Thyroid gland (tissue), 4 donors: ENCODE data around the gene SSTR4. TPM values are rescaled to one million over a fixed set of nuclear protein-coding genes. Genes with fewer than 3 reads are reported as not detected.
A peak's percentile ranks its signal among the peaks of the same experiment; 100 is the strongest.

Source experiments
- DNase-seq, 2 donors: peaks; one replicate each; pipeline ENCODE4 v3.0.0-alpha.2; 2019
- H3K27ac ChIP-seq, 3 donors: fragments of 200-600 bp; sonication (generic); 1 replicate in 2 of 3; 2 replicates in 1 of 3; pipeline ENCODE4 v1.5.1; 2016 to 2019; ENCODE audit warnings: mild to moderate bottlenecking in 1 of 3, moderate library complexity in 1 of 3
- H3K27me3 ChIP-seq: fragments of 200-600 bp; sonication (generic); one replicate; pipeline ENCODE4 v1.5.1; 2019
- H3K36me3 ChIP-seq, 2 donors: fragments of 200-600 bp; sonication (generic); one replicate each; pipeline ENCODE4 v1.5.1; 2016 to 2019
- H3K4me1 ChIP-seq, 2 donors: fragments of 200-600 bp; sonication (generic); one replicate each; pipeline ENCODE4 v1.5.1; 2017 to 2019
- H3K4me3 ChIP-seq, 3 donors: fragments of 200-600 bp; sonication (generic); replicated peaks in 1 of 3; 1 replicate in 2 of 3; 2 replicates in 1 of 3; pipeline ENCODE4 v1.5.1; 2016; ENCODE audit warnings: mild to moderate bottlenecking in 1 of 3
- H3K9me3 ChIP-seq: fragments of 200-600 bp; sonication (generic); one replicate; pipeline ENCODE4 v1.5.1; 2017
- CTCF ChIP-seq, 6 experiments: fragments of 200-600 bp in 3 of 6; fragments of 450-650 bp in 3 of 6; sonication (generic) in 3 of 6; IDR thresholded peaks; one replicate each; pipeline ENCODE4 v1.5.1; 2016 to 2019; ENCODE audit warnings: antibody characterized with exemption in 6 of 6, mild to moderate bottlenecking in 2 of 6, inconsistent platforms in 1 of 6, moderate library complexity in 1 of 6
- POLR2A ChIP-seq, 2 donors: fragments of 450-650 bp; IDR thresholded peaks; one replicate each; pipeline ENCODE4 v1.6.1; 2017; ENCODE audit warnings: antibody characterized with exemption in 2 of 2, mild to moderate bottlenecking in 2 of 2, moderate library complexity in 1 of 2
- WGBS, 2 donors: methylation state at CpG; one replicate each; pipeline ENCODE4 v1.1.5; 2017; 5-methylcytosine and 5-hydroxymethylcytosine counted together
- intact Hi-C: fragments of 100-400 bp; cut with DNase I; formaldehyde crosslinking; loops from one replicate; pipeline ENCODE4 v1.15.1; 2023
- total RNA-seq, 4 donors: library from RNA; depleted of rRNA; stranded (reverse); fragments of >200 nt; gene quantifications; one replicate each; pipeline ENCODE4 v1.2.3, GENCODE V29; 2016

The SSTR4 gene
- total RNA-seq, 4 donors from 2014 or later: not detected

DNA sequence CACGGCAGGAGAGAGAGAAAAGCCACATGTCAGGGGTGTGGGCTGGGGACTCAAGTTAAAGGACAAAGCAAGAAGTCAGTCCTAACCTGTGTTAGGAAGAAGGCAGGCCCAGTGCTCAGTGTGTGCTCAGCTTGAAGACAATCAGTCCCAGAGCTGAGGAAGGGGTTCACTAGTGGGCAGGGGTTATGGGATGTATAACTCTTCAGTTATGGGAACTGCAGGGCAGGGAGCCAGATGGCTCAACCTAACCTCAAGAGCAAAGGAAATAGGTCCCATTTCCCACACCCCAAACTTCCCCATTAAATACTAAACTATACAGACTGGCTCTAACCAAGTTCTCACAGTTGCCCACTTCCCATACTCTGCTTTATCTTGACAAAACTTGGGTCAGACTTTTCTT is 7.4 kb upstream of the SSTR4 start:
- TF ChIP-seq CTCF (IDR thresholded peaks at IDR 0.05): no peak
- TF ChIP-seq POLR2A (IDR thresholded peaks at IDR 0.05): no peak
- DNase-seq: no peak
- intact Hi-C loops: no loop called here
- no peak overlapping the region for H3K4me3 ChIP-seq
- no peaks in the 10 kb centered on the region for H3K27me3 ChIP-seq
- H3K36me3 ChIP-seq: no peaks in the 10 kb centered on the region
- H3K9me3 ChIP-seq: no peaks in the 10 kb centered on the region
- WGBS, 2 donors: 77 to 87% methylated on average over 1 of the region's 1 CpG
- H3K27ac ChIP-seq: no peak overlapping the region
- peaks cover 0 to 5% of the 10 kb centered on the region in 2 donors for H3K4me1 ChIP-seq

DNA sequence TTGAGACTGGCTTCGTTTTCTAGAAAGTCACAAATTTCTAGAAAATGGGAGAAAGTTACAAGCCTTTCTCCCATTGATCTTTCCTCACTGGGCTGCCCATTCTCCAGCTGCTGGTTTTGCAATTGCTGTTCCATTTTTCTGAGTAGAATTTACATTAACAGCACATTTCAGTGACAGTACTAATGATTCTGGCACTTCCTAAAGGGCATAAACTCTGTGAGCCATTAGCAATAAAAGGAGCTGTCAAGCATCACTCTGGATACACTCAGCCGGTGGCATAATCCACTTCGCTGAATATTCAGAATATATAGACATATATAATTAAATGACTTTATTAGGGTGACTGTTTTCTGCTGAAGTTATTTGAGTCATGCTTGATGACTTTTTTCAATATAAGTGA is 6.7 kb upstream of the SSTR4 start:
- TF ChIP-seq POLR2A (IDR thresholded peaks at IDR 0.05): no peak
- no peak for TF ChIP-seq CTCF (IDR thresholded peaks at IDR 0.05)
- no peak overlapping the region for H3K4me3 ChIP-seq
- intact Hi-C loops: no loop called here
- 88 to 89% methylated on average over 3 of the region's 3 CpGs for WGBS, 2 donors
- peaks cover 0 to 5% of the 10 kb centered on the region in 2 donors for H3K4me1 ChIP-seq
- no peaks in the 10 kb centered on the region for H3K27me3 ChIP-seq
- H3K27ac ChIP-seq: no peak overlapping the region
- H3K9me3 ChIP-seq: no peaks in the 10 kb centered on the region
- DNase-seq: no peak
- H3K36me3 ChIP-seq: no peaks in the 10 kb centered on the region

DNA sequence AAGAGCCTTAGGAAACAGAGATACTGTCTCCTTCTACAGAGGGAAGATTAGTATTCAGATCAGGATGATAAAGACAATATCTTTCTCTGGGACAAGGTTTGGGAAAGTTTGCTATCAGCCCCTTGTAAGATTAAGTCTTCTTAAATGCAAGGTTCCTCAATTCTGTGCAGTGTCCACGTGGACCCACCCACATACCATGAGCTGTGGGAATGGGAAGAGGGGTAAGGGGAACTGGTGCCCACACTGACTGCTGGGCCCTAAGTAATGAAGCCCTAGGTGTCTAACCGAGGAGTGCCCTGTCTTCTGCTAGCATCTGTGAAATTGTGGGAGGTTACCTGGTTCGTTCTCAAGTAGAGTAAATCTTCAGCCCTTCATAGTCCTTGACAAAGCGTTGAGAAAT is 5.8 kb upstream of the SSTR4 start:
- H3K4me1 ChIP-seq: peaks cover 0 to 5% of the 10 kb centered on the region in 2 donors
- no peaks in the 10 kb centered on the region for H3K36me3 ChIP-seq
- no peak overlapping the region for H3K27ac ChIP-seq
- H3K4me3 ChIP-seq: no peak overlapping the region
- DNase-seq: no peak
- no peaks in the 10 kb centered on the region for H3K27me3 ChIP-seq
- no peaks in the 10 kb centered on the region for H3K9me3 ChIP-seq
- TF ChIP-seq POLR2A (IDR thresholded peaks at IDR 0.05): no peak
- no peak for TF ChIP-seq CTCF (IDR thresholded peaks at IDR 0.05)
- WGBS, 2 donors: 68 to 71% methylated on average over 4 of the region's 4 CpGs
- intact Hi-C loops: no loop called here

DNA sequence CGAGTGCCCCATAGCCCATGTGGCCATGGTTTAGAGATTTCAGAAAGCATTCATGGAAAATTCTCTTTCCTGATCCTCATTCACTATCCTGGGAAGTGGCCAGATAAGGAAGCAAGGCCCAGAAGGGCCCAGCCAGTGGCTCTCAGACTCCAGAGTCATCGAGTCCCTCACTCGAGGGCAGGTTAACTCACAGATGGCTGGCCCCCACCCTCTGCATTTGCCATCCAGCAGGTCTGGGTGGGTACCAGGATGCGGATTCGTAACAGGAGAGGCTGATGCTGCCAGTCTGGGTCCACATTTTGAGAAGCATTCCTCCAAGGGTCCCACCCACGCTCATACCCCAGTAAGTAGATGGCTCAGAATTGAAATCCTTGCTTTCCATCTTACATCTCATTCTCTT is 3.8 kb upstream of the SSTR4 start:
- 92 to 97% methylated on average over 6 of the region's 6 CpGs for WGBS, 2 donors
- no peaks in the 10 kb centered on the region for H3K36me3 ChIP-seq
- DNase-seq: no peak
- H3K9me3 ChIP-seq: no peaks in the 10 kb centered on the region
- no peaks in the 10 kb centered on the region for H3K27me3 ChIP-seq
- TF ChIP-seq POLR2A (IDR thresholded peaks at IDR 0.05): no peak
- TF ChIP-seq CTCF (IDR thresholded peaks at IDR 0.05): no peak
- peaks cover 0 to 13% of the 10 kb centered on the region in 2 donors for H3K4me1 ChIP-seq
- intact Hi-C loops: loop anchor here (10.0 kb wide), 1 partner anchor 337 kb away; no protein-coding TSS in a partner anchor
- no peak overlapping the region for H3K4me3 ChIP-seq
- H3K27ac ChIP-seq: no peak overlapping the region

DNA sequence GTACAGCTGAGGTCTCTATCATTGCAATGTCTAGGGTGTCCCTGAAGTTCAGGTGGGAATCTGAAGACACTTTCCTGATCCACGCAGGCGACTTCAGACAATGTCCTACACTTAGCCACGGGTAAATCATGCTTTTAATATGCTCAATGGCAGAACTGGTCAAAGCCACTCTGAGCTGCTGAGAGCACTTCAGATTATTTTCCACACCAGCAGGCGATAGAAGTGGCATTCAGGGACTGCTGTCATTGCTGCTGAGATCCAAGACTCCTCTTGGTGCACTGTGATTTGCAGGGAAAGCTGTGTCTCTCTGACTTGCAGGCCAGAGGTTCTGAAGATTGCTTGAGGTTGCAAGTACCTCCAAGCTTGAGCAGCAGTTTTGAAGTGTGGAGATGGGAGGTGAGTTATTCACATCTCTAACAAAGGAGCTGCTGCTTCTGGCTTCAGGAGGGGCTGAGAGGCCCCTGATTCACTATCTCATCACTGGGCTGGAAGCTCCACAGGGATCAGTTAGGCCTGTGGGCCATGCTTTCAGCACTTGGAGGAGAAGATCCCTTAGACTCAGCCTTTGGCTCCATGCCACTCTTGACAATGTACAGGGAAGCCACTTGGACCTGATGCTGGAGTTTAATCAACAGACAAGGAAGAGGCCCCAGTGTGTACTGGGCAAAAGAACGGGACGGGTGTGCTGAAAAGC is 2.9 kb upstream of the SSTR4 start:
- intact Hi-C loops: loop anchor here (10.0 kb wide), 1 partner anchor 337 kb away; no protein-coding TSS in a partner anchor
- no peaks in the 10 kb centered on the region for H3K27me3 ChIP-seq
- H3K27ac ChIP-seq: no peak overlapping the region
- no peaks in the 10 kb centered on the region for H3K9me3 ChIP-seq
- WGBS, 2 donors: 56 to 57% methylated on average over 6 of the region's 6 CpGs
- H3K4me3 ChIP-seq: no peak overlapping the region
- peaks cover 0 to 13% of the 10 kb centered on the region in 2 donors for H3K4me1 ChIP-seq
- no peaks in the 10 kb centered on the region for H3K36me3 ChIP-seq
- TF ChIP-seq CTCF (IDR thresholded peaks at IDR 0.05) (no peak), POLR2A (IDR thresholded peaks at IDR 0.05) (no peak)
- DNase-seq: peak; percentile 45 to 52
